K562 treated with DMSO at 1 percent for 4 hours (cell line): ENCODE data around the gene DCD. TPM values are rescaled to one million over a fixed set of nuclear protein-coding genes. Genes with fewer than 3 reads are reported as not detected.

Source experiments
- total RNA-seq: library from RNA; unstranded; fragments of 300-600 nt; gene quantifications from 2 replicates; pipeline ENCODE4 v1.2.3, GENCODE V29; 2022; ENCODE audit not compliant: insufficient read depth

The DCD gene
- not detected in 2 replicates for total RNA-seq

DNA sequence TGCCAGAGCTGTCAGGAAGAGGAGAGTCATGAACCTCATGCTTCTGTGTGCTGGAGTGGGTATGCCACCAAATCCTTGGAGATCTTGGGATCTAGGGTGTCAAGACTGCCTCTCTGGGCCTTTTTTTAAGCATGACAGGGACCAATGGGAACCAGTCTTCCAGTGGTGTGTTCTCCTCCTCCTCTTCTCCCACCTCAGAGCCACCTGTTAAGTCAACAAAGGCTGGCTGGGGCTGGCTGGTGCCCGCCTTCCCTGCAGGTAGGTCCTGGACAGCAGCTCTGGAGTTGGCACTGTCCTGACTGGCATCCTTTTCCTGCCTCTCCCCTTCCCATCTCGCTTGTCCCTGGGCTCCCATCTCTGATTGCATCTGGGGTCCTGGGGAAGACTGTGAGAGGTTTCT is at the start of gene DCD:
Gene DCD (minus strand): TSS at position 101 of the 400 bp plus-strand sequence. CDS start 62 bp downstream, at position 39.

GRCh38 chr12:54634795-54635194 is 13.4 kb downstream of the DCD start, which contains the start of gene LACRT:
Gene LACRT (minus strand): TSS chr12:54634895. CDS start chr12:54634841, 54 bp downstream.

Other genes starting within 250 kb of the DCD start
- 56.9 and 93.7 TPM in 2 replicates for gene ITGA5, start 229.1 kb downstream of the DCD start, total RNA-seq
- 315 and 349 TPM in 2 replicates for gene GTSF1, start 174.8 kb downstream of the DCD start, total RNA-seq
- 37.5 and 42.0 TPM in 2 replicates for gene NCKAP1L, start 150.6 kb downstream of the DCD start, total RNA-seq
- gene PDE1B, start 98.8 kb downstream of the DCD start, total RNA-seq = 3.0 and 4.4 TPM in 2 replicates
- not detected in 2 replicates for gene PPP1R1A, start 59.7 kb downstream of the DCD start, total RNA-seq
- not detected in 2 replicates for gene LACRT, start 13.5 kb downstream of the DCD start, total RNA-seq
- gene MUCL1, start 206.2 kb upstream of the DCD start, total RNA-seq = not detected in 2 replicates